ENCODE data around the gene PLXNC1.

PLXNC1 gene

DNA sequence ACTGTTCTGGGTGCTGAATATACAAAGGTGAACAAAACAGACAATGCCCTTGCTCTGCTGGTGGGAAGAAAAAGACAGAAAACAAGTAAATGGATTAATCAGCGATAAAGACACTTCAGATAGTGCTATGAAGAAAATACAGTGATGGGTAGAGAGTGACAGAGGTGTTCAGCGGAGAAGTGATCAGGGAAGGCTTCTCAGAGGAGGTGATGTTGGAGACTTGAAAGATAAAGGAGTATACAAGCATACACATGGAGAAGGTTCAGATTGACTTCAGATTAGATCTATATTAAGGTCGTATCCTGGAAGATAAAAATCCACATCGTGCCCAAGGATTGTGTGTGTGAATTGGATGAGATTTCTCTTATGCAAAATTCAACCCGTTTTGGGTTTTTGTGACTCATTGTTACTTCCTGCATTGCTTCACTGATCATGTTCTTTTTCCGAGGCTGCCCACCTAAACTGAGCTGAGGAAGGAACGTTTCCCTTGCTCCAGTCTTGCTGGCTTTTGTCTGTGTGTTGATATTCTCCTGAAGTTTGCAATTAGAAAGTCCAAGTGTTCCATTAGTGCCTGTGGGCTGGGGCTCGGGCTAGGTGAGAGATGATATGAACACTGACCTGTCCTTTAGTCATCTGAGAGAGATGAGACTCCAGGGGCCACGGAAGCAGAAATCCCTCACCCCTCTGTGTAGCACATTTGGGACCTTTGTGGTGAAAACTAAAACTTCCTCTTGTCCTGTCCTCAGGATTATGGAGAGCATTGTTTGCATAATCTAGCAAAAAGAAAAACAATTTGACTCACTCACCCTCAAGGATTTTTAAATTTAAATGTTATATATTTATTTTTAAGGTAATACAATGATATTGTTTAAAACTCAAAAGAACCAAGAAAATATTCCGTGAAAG is 27.6 kb downstream of the PLXNC1 start:
- in situ Hi-C loops (cut with HindIII; ENCODE audit: low sequenced_read_pairs) = no loop called here

DNA sequence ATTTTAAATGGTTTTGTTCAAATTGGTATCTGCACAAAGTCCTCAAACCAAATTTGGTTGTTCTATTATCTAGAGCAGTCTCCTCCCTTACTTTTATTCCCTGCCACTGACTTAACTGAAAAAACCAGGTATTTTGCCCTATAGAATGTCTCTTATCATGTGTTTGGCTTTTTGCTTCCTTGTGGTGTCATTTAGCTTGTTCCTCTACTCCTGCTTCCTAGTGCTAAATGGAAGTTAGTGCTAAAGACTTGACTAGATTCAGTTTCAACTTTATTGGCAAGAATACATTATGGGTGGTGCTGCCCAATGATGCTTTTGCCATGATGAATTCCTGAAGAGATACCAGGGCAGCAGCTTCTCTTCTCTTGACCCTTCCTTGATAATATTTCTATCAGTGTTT is 29.7 kb downstream of the PLXNC1 start:
- in situ Hi-C loops (cut with HindIII; ENCODE audit: low sequenced_read_pairs) = no loop called here

DNA sequence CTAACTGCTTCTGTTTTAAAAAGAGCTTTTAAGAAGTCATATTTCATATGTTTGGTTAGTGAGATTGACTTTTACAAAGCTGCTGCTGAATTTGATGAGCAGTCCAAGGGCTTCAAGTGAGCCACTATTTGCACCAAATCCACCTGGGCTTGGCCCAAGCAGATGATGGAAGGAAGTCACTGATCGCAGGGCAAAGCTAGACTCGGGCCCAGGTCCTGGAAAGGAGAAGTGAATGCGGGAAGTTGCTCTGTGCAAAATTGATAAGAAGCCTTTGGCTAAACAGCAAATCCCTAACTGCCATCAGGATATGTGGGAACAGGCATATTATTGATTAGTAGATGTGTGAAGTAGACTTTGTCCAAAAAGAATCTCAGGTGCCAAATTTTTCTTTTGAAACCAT is 30.5 kb downstream of the PLXNC1 start:
- in situ Hi-C loops (cut with HindIII; ENCODE audit: low sequenced_read_pairs) = no loop called here

DNA sequence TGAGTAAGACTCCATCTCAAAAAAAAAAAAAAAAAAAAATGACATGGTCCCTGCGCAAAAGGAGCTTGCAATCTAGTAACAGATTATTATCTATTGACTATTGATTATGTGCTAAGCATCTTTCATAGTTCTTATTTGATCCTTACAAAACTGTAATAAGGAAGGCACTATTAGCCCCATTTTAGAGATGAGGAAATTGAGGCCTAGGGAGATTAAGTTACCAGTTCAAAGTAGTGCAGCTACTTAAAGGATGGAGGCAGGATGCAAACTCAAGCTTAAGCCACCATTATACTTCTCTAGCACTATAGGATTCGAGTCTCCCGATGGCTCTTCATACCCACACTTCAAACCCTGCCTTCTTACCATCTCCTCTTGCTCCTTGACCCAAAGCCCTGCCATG is 31.3 kb downstream of the PLXNC1 start:
- in situ Hi-C loops (cut with HindIII; ENCODE audit: low sequenced_read_pairs) = no loop called here

DNA sequence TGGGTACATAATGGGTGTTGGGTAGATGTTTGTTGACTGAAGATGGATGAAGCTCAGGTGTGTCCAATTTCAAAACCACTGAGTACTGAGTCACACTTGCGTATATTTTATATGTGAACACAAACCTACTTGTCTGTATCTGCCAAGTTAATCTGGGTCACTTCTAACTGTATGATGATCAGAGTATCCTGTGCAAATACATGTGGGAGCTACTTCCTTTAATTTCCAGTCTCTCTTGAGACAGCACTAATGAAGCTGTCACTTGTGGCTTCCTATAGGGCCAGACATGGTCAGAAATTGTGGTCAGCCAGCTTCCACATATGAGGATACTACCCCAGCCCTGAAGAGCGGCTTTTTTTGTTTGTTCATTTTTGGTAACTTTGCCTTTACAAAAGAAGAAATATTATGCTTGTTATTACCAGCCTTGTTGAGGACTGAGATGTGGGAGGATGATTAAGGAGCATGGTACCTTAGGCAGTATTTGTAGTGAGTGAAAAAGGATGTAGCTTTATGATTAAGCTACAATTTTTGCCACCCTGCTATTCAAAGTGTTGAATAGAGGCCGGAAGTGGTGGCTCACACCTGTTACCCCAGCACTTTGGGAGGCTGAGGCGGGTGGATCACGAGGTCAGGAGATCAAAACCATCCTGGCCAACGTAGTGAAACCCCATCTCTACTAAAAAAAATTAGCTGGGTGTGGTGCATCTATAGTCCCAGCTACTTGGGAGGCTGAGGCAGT is 32.4 kb downstream of the PLXNC1 start:
- in situ Hi-C loops (cut with HindIII; ENCODE audit: low sequenced_read_pairs) = no loop called here

DNA sequence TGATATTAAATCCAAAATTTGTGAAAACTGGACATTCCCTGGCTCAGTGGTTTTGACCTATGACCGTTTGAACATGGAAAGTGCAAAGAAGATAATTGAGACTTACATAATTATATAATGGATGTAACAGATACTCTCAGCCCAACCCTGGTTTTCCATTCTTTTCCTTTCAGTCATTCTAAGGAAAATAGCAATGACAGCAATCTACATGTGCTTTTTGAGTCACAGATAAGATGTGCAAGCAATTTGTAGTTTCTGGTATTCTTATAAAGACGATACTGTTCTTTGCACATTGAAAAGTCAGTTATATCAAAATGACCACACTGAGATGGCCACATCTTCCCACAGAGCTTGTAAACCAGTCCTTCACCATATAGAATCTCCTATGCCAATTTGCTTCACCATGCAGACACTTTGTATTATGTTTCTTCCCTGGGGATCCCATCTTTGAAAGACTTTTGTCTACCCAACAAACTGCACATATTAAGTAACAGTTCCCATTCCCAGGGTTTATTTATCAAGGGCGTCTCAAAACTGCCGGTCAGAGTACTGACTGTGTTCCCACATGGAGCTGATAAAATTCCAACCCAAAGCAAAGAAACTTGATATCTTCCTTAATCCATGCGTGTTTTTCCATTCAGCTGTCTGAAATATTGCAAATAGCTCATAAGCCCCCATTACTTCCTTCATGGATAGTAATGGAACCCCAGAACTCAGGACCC is 34.8 kb downstream of the PLXNC1 start:
- in situ Hi-C loops (cut with HindIII; ENCODE audit: low sequenced_read_pairs) = no loop called here

DNA sequence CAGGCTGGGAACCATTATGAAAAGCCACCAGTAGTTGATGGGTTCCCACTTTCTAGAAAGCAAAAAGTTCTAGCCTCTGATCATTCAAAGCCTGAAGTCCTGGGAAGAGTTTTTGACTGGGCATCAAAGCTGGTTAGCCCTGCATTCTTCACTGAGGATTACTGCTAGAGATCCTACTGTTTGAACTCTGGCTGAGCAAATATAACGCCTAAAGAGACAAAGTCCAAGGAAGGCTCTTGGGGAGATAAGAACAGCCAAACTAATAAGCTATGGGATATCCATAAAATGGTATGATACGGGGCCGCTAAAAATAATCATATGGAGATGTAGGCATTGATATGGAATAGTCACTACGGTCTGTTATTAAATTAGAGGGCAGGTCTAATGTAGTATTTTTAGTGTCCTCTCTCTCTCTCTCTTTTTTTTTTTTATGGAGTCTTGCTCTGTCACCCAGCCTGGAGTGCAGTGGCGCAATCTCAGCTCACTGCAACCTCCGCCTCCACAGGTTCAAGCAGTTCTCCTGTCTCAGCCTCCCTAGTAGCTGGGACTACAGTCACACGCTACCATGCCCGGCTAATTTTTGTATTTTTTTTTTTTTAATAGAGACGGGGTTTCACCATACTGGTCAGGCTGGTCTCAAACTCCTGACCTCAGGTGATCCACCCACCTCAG is 35.5 kb downstream of the PLXNC1 start:
- in situ Hi-C loops (cut with HindIII; ENCODE audit: low sequenced_read_pairs) = no loop called here

DNA sequence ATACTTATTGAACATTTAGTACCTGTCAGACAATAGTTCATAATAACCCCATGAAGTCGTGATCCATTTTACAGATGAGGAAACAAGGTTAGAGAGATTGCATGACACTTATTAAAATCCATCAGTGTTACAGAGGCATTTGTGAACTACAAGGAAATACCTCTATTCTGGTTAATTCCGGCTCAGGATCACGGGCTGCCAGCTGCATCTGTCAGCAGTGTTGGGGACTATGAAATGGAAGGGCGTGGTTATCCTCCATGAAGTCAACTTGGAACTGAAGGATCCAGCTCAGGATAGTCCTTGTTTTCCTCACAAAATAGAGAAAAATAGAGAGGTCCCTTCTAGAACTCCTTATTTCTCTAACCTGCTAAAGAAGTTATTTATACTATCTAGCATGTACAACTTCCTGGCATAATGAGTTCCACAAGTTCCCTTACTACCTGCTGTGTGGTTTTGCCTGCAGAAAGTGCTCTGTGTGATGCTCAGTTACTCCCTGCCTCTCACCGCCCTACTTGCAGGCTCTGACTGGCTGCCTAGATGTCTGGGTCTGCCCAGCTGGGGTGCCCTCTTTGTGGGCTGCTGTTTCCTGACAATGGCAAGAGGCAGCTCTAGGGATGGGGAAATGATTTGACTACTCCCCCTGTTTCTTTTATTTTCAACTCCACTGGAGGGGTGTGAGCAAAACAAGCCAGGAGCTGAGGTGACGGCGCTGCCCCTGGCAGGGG is 36.8 kb downstream of the PLXNC1 start:
- in situ Hi-C loops (cut with HindIII; ENCODE audit: low sequenced_read_pairs) = no loop called here

DNA sequence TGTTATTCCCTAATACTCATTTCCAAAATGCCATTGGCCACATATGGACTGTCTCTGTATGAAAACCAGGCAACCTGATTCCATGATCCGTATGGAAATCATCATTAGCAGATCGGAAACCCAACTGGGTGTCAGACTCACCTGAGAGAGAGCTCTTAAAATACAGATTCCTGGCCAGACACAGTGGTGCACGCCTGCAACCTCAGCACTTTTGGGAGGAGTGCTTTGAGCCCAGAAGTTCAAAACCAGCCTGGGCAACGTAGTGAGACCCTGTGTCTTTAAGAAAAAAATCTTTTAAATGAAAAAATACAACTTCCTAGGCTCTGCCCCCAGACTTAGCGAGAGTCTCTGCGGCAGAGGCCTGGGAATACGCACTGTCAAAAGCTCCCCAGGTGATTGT is 37.4 kb downstream of the PLXNC1 start:
- in situ Hi-C loops (cut with HindIII; ENCODE audit: low sequenced_read_pairs) = no loop called here

DNA sequence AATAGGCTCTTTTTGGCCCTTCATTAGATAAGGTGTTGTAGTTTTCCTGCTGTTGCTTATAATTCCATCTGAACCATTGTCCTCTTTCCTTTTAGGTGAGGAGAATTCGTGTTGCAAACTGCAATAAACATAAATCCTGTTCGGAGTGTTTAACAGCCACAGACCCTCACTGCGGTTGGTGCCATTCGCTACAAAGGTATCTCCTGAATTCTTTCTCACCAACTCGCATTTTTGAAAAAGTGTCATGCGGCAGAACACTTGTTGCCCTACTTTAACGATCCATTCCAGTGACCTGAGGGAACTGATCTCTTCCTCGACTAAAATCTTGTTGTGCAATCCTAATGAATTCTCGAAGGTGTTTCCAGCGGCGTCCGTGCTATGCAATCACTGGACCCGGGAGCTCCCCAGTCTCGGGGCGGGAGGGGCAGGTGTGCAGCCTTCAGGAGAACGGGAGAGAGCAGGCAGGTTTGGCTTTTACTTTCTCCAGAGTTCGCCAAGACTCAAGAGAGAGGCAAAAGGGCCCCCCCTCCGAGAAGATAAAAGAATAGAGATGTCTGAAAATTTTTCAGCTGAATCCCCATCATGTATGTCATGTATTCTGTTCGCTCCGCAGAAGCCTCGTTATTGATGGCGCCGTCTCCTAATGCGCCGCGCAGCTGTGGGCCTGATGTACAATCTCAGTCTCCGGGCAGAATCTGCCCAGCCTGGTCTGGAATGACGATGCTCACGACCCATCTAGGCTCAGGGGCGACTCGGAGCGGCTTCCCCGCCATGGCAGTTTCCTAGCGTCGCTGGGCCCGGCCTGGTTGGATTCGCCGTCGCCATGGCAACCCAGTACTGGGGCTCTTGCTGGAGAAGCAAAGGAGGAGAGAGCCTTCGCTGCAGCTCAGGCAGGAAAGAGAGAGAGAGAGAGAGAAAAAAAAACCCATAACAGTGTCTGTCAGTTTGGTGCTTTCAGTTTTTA is 38.2 kb downstream of the PLXNC1 start:
- in situ Hi-C loops (cut with HindIII; ENCODE audit: low sequenced_read_pairs) = no loop called here

DNA sequence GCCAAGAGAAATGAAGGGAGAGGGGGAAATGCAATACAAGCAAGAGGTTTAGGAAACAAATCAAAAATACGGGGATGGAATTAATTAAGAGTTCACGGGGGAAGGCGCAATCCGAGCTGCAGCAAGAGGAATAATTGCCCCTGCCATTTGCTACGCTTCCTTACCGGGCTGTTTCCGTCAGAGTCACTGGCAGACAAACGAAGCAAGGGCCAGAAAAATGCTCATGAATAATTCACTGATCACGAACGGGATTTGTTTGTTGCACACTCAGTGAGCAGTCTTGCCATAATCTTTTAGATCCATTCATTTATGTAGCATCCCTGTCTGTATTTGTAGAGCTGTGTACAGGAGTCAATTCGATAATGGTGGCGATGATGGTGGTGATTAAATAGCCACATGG is 39.0 kb downstream of the PLXNC1 start:
- in situ Hi-C loops (cut with HindIII; ENCODE audit: low sequenced_read_pairs) = no loop called here

DNA sequence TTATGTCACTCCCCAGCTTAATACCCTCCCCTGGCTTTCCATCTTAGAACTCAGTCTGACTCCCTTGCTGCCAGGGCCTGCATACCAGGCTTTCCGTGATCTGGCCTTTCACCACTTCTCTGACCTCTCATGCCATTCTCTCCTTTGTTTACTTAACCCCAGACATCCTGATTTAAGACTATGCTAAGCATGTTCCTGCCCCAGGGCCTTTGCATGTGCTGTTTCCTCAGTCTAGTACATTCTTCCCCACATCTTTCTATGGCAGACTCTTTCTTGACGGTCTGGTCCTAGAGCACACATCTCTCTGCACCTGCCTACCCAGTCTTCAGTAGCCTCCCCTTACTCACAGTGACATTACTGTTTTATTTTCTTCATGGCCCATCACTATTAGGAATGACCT is 42.2 kb downstream of the PLXNC1 start:
- in situ Hi-C loops (cut with HindIII; ENCODE audit: low sequenced_read_pairs) = no loop called here

DNA sequence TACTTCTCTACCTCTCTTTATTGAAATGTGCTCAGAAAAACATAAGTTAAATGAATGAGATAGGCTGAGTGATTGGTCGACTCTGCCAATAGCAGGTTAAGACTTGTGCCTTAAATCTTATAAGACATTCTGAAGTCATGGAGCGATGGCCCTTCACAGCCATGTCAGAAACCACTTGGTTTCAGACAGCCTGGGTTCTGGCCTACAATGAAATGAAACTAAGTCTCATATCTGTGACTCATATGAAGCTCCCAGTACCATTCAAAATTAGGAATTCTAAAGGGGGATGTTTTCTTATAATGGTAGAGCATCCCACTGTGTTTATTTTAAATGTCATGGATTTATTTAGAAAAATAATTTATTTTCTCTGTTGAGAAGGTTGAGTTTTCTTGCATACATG is 42.6 kb downstream of the PLXNC1 start:
- in situ Hi-C loops (cut with HindIII; ENCODE audit: low sequenced_read_pairs) = no loop called here

DNA sequence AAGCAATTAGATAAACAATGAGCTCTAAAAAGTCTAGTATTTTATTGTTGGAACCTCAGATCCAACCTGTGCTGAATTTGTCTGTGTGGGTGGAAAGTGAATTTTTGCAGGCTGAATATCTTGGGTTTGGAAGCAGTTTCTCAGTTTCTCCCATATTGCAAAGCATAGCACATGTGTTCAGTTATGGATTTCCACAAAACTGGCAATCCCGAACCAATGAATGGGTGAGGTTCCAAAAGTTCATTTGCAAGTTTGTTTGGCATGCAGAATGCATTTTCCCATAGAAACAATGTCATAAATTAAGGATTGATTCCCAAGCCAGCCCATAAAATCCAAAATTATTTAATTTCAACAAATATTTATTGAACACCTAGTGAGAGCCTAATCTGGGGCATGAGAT is 43.4 kb downstream of the PLXNC1 start:
- in situ Hi-C loops (cut with HindIII; ENCODE audit: low sequenced_read_pairs) = no loop called here

DNA sequence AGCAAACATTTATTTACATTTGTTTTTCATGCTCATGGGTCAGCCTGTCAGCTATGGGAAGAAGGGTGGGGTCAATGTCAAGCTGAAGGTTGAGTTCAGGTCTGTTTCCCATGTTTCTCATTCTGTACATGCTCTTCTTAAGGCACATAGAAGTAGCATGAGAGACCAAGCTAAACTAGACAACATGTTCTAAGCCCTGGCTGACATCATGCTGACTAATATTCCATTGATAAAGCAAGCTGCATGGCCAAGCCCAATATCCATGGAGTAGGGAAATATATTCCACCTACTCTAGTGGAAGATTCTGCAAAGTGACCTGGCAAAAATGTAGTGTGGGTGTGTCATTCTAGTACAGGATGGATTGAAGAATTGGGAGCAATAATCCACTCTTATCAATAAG is 44.1 kb downstream of the PLXNC1 start:
- in situ Hi-C loops (cut with HindIII; ENCODE audit: low sequenced_read_pairs) = no loop called here

DNA sequence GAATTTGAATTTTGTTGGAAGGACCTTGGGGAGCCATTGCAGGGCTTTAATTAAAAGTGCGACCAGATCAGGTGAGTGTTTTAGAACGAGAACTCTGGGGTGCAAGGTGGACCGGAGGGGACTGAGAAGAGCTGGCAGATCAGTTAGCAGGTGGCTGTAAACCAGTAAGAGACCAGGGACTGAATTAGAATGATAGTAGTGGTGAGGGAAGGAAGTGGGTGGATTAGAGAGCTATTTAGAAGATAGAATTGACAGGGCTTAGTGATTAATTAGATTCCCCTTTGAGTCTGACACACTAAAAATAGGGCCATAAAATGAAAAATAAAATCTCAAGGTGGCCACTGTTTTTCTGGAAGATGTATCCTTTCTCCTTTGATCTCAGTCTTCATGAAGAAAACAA is 44.8 kb downstream of the PLXNC1 start:
- in situ Hi-C loops (cut with HindIII; ENCODE audit: low sequenced_read_pairs) = no loop called here

DNA sequence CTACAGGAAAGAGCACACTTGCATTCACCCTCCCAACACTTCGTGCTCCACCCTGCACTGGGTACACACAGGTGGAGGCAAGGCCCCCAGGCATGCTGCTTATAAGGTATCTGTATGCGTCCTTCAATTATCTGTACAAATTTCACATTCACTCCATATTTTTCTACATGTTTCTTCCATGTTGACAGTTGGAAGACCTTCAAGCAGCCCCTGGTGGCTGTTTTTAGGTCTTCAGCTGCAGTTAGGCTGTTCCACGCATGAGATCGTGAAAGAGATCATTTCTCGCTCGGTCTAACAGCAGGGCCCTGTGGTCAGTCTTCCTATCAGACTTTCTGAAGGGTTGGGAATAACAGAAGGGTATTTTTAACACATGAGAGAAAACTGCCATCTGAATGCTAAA is 47.1 kb downstream of the PLXNC1 start:
- in situ Hi-C loops (cut with HindIII; ENCODE audit: low sequenced_read_pairs) = no loop called here

DNA sequence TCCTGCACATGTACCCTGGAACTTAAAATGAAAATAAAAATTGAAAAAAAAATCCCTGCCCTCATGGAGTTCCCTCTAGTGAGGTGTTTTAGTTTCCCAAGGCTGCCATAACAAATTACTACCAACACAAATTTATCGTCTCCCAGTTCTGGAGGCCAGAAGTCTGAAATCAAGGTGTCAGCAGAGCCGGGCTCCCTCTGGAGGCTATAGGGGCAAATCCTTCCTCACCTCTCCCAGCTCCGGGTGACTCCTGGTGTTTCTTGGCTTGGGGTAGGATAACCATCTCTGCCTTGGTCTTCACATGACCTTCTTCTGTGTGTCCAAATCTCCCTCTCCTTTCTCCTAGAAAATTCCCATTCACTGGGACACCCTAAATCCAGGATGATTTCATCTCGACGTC is 50.1 kb downstream of the PLXNC1 start:
- in situ Hi-C loops (cut with HindIII; ENCODE audit: low sequenced_read_pairs) = no loop called here

DNA sequence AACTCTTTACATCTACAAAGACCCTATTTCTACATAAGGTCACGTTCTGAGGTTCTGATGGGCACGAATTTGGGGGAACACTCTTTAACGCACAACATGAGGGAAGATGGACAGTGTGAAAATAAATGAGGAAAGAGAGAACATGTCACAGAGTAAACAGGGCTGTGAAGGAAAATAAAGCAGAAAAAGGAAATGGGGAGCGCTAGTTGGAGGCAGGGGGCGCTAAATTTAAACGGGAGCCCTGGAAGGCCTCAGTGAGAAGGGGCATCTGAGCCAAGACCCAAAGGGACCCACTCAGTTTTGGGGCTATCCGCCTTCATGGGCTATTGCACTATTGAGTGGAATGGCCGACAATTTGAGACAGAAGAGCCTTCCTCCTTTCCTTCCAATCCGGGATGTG is 50.5 kb downstream of the PLXNC1 start:
- in situ Hi-C loops (cut with HindIII; ENCODE audit: low sequenced_read_pairs) = no loop called here
